Endodermal cell (in vitro differentiated cells): ENCODE results near the gene MGP. TPM values are rescaled to one million over a fixed set of nuclear protein-coding genes. Genes with fewer than 3 reads are reported as not detected.

Experiments
- DNase-seq: peaks from one replicate; pipeline ENCODE4 v3.0.0-alpha.2; 2017
- H3K27ac ChIP-seq: 2 replicates; pipeline ENCODE4 v1.5.1; 2013; ENCODE audit warnings: mild to moderate bottlenecking, low read depth, low read length, moderate library complexity
- H3K27me3 ChIP-seq: 2 replicates; pipeline ENCODE4 v1.6.1; 2013; ENCODE audit warnings: mild to moderate bottlenecking, low read length, moderate library complexity; ENCODE audit not compliant: insufficient read depth, control insufficient read depth, poor library complexity, severe bottlenecking
- H3K36me3 ChIP-seq: 2 replicates; pipeline ENCODE4 v1.7.0; 2013; ENCODE audit warnings: mild to moderate bottlenecking, low read length, moderate library complexity; ENCODE audit not compliant: control insufficient read depth, insufficient read depth
- H3K4me1 ChIP-seq: one replicate; pipeline ENCODE4 v1.7.0; 2013; ENCODE audit warnings: low read length; ENCODE audit not compliant: control insufficient read depth, insufficient read depth
- H3K4me3 ChIP-seq: 2 replicates; pipeline ENCODE4 v1.5.1; 2013; ENCODE audit warnings: mild to moderate bottlenecking, low read length, moderate library complexity
- H3K9ac ChIP-seq: 2 replicates; pipeline ENCODE4 v1.6.1; 2013; ENCODE audit warnings: mild to moderate bottlenecking, low read length, moderate library complexity; ENCODE audit not compliant: poor library complexity, severe bottlenecking; ENCODE audit errors: extremely low read depth
- H3K9me3 ChIP-seq: 2 replicates; pipeline ENCODE4 v1.6.1; 2013; ENCODE audit warnings: mild to moderate bottlenecking, low read length, moderate library complexity; ENCODE audit not compliant: control insufficient read depth
- H3K27ac Mint-ChIP-seq: 2 replicates; pipeline ENCODE4 v1.8.0; 2020; ENCODE audit warnings: mixed read lengths
- H3K27me3 Mint-ChIP-seq: 2 replicates; pipeline ENCODE4 v1.8.0; 2021; ENCODE audit warnings: mild to moderate bottlenecking, mixed read lengths; ENCODE audit not compliant: insufficient read depth
- H3K36me3 Mint-ChIP-seq: 2 replicates; pipeline ENCODE4 v1.8.0; 2020; ENCODE audit warnings: low read depth, mixed read lengths
- H3K4me1 Mint-ChIP-seq: 2 replicates; pipeline ENCODE4 v1.8.0; 2020; ENCODE audit warnings: mixed read lengths
- H3K4me3 Mint-ChIP-seq: 2 replicates; pipeline ENCODE4 v1.8.0; 2020; ENCODE audit warnings: mild to moderate bottlenecking, moderate library complexity, mixed read lengths
- H3K9me3 Mint-ChIP-seq: 2 replicates; pipeline ENCODE4 v1.8.0; 2020; ENCODE audit warnings: mild to moderate bottlenecking, mixed read lengths
- WGBS, 2 experiments: methylation state at CpG; one replicate each; pipeline versions ENCODE4 v1.1.5 to v1.1.7; 2013; ENCODE audit warnings: missing lambda C conversion rate in 2 of 2, mixed read lengths in 1 of 2; ENCODE audit not compliant: insufficient coverage in 1 of 2, insufficient read length in 1 of 2; 5-methylcytosine and 5-hydroxymethylcytosine counted together
- total RNA-seq, 2 donors: library from RNA; stranded (reverse); fragmentation: NEBNext Ultra II Directional in 1 of 2; extraction: Animal tissue kit (Norgen Biotek cat#: 25700) in 1 of 2; gene quantifications; 2 replicates in 1 of 2; 3 replicates in 1 of 2; pipeline ENCODE4 v1.2.1, GENCODE V29; 2021
- TF ChIP-seq, protein P1 (sequence below): fragments of 200-600 bp; sonication (generic); conservative IDR thresholded peaks from 2 replicates; pipeline ENCODE4 v1.5.0; 2021; ENCODE audit warnings: antibody characterized with exemption, mild to moderate bottlenecking

MGP gene
- total RNA-seq, 2 donors from 2014 or later, result not detected

DNA sequence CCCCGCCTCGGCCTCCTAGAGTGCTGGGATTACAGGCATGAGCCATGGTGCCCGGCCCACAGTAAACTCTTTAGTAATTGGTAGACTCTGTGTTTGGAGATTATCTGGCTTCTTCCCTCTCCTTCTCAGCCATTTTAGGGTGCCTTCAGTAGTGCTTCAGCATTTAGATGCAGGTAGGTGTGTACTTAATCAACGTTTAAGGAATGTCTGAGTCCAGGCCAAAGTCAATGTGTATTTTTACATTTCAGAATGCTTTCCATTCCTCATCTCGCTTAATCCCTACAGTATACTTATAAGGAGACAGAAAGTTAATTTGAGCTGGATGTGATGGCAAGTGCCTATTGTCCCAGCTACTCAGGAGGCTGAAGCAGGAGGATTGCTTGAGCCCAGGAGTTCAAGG lies 20.5 kb upstream of the MGP start:
- Histone ChIP-seq H3K36me3 (no peaks in the 10 kb centered on the region), H3K4me1 (no peaks in the 10 kb centered on the region), H3K9ac (no peak overlapping the region), H3K27me3 (no peaks in the 10 kb centered on the region), H3K27ac (no peak overlapping the region), H3K4me3 (no peak overlapping the region), H3K9me3 (no peaks in the 10 kb centered on the region)
- Mint-ChIP-seq H3K9me3 (no peaks in the 10 kb centered on the region), H3K4me3 (no peak overlapping the region), H3K4me1 (peaks cover 11% of the 10 kb centered on the region), H3K27me3 (no peaks in the 10 kb centered on the region), H3K36me3 (no peaks in the 10 kb centered on the region), H3K27ac (no peak overlapping the region)
- no peak for DNase-seq
- WGBS, 2 experiments, result 93 to 95% methylated on average over 3 to 5 of the region's 5 CpGs
- TF ChIP-seq, protein P1, sequence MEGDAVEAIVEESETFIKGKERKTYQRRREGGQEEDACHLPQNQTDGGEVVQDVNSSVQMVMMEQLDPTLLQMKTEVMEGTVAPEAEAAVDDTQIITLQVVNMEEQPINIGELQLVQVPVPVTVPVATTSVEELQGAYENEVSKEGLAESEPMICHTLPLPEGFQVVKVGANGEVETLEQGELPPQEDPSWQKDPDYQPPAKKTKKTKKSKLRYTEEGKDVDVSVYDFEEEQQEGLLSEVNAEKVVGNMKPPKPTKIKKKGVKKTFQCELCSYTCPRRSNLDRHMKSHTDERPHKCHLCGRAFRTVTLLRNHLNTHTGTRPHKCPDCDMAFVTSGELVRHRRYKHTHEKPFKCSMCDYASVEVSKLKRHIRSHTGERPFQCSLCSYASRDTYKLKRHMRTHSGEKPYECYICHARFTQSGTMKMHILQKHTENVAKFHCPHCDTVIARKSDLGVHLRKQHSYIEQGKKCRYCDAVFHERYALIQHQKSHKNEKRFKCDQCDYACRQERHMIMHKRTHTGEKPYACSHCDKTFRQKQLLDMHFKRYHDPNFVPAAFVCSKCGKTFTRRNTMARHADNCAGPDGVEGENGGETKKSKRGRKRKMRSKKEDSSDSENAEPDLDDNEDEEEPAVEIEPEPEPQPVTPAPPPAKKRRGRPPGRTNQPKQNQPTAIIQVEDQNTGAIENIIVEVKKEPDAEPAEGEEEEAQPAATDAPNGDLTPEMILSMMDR, result no peak

DNA sequence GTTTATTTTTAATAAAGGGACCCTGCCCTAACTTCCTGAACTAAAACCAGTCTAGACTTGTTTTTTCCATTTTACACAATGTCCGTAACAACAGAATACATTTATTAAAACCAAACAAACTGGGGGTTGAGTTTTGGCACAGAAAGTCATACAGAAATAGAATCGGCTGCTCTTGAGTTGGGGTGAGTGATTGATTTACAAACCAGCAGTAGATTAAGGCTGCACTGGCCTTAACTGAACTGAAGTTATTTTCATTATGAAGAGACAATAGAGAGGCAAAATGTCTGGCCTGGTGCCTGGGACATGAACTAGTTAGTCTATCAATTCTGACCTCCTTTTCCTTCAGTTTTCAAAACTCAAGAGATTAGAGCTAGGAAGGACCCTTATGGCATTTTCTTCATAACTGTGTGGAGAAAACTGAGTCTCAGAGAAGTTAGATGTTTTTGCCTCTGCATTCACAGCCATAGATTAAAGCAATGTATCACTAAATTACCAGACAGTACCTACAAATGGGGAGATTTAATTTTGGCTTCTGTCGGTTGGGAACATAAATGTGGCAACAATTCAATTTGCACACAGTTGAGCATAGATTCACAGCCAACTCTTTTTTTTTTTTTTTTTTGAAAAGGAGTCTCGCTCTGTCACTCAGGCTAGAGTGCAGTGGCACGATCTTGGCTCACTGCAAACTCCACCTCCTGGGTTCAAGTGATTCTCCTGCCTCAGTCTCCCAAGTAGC lies 19.8 kb upstream of the MGP start:
- Histone ChIP-seq H3K27me3 (no peaks in the 10 kb centered on the region), H3K27ac (no peak overlapping the region), H3K9ac (no peak overlapping the region), H3K4me3 (no peak overlapping the region), H3K36me3 (no peaks in the 10 kb centered on the region), H3K9me3 (no peaks in the 10 kb centered on the region), H3K4me1 (no peaks in the 10 kb centered on the region)
- Mint-ChIP-seq H3K9me3 (no peaks in the 10 kb centered on the region), H3K27ac (no peak overlapping the region), H3K27me3 (no peaks in the 10 kb centered on the region), H3K4me3 (no peak overlapping the region), H3K4me1 (peaks cover 11% of the 10 kb centered on the region), H3K36me3 (no peaks in the 10 kb centered on the region)
- DNase-seq, result no peak
- TF ChIP-seq, protein P1, result no peak
- WGBS, 2 experiments, result 80 to 98% methylated on average over 2 to 4 of the region's 5 CpGs

GRCh38 chr12:14904854-14905253 lies 19.2 kb upstream of the MGP start:
- Histone ChIP-seq H3K36me3 (no peaks in the 10 kb centered on the region), H3K27ac (no peak overlapping the region), H3K4me3 (no peak overlapping the region), H3K4me1 (no peaks in the 10 kb centered on the region), H3K9me3 (no peaks in the 10 kb centered on the region), H3K27me3 (no peaks in the 10 kb centered on the region), H3K9ac (no peak overlapping the region)
- Mint-ChIP-seq H3K4me3 (no peak overlapping the region), H3K36me3 (no peaks in the 10 kb centered on the region), H3K27me3 (no peaks in the 10 kb centered on the region), H3K4me1 (peaks cover 11% of the 10 kb centered on the region), H3K27ac (no peak overlapping the region), H3K9me3 (no peaks in the 10 kb centered on the region)
- no peak for DNase-seq
- 92% methylated on average over 8 of the region's 8 CpGs for WGBS, 2 experiments
- TF ChIP-seq, protein P1, result no peak
